Ishikawa (cell line): ENCODE data around the gene TNNC1.

Experiments used
- FOXM1 ChIP-seq: IDR thresholded peaks from 2 replicates; pipeline ENCODE4 v1.6.1; 2012; ENCODE audit warnings: low read depth, borderline replicate concordance
- NFIC ChIP-seq: IDR thresholded peaks from 2 replicates; pipeline ENCODE4 v1.6.1; 2012
- TEAD4 ChIP-seq: IDR thresholded peaks from 2 replicates; pipeline ENCODE4 v1.6.1; 2012
- TF ChIP-seq, protein P1 (sequence below): IDR thresholded peaks from 2 replicates; pipeline ENCODE4 v1.6.1; 2012
- TF ChIP-seq, protein P2 (sequence below): IDR thresholded peaks from 2 replicates; pipeline ENCODE4 v1.6.1; 2012; ENCODE audit warnings: low read depth, mild to moderate bottlenecking

DNA sequence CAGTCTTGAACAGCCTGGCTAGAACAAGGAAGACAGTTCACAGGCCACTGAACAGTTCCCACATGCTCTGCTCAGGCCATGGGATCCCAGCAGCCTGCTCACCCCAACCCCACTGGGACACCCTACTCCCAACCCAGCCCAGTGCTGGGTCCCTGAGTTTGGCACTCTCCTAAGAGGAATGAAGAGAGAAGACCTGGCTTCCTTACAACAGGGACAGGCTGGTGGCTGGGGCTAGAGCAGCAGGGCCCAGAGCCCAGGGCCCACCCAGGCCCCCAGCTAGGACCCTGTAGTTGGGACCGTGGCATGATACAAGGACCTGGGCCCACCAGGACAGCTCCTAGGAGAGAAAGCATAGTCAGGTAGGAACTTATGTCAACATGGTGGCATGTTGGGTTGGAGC, 52.3 kb downstream of the TNNC1 start:
- TF ChIP-seq, protein P1, sequence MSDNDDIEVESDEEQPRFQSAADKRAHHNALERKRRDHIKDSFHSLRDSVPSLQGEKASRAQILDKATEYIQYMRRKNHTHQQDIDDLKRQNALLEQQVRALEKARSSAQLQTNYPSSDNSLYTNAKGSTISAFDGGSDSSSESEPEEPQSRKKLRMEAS = no peak
- no peak for TF ChIP-seq NFIC
- TF ChIP-seq, protein P2, sequence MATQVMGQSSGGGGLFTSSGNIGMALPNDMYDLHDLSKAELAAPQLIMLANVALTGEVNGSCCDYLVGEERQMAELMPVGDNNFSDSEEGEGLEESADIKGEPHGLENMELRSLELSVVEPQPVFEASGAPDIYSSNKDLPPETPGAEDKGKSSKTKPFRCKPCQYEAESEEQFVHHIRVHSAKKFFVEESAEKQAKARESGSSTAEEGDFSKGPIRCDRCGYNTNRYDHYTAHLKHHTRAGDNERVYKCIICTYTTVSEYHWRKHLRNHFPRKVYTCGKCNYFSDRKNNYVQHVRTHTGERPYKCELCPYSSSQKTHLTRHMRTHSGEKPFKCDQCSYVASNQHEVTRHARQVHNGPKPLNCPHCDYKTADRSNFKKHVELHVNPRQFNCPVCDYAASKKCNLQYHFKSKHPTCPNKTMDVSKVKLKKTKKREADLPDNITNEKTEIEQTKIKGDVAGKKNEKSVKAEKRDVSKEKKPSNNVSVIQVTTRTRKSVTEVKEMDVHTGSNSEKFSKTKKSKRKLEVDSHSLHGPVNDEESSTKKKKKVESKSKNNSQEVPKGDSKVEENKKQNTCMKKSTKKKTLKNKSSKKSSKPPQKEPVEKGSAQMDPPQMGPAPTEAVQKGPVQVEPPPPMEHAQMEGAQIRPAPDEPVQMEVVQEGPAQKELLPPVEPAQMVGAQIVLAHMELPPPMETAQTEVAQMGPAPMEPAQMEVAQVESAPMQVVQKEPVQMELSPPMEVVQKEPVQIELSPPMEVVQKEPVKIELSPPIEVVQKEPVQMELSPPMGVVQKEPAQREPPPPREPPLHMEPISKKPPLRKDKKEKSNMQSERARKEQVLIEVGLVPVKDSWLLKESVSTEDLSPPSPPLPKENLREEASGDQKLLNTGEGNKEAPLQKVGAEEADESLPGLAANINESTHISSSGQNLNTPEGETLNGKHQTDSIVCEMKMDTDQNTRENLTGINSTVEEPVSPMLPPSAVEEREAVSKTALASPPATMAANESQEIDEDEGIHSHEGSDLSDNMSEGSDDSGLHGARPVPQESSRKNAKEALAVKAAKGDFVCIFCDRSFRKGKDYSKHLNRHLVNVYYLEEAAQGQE = no peak
- no peak for TF ChIP-seq TEAD4
- no peak for TF ChIP-seq FOXM1
